ENCODE results near the gene TRPC4AP. TPM values are rescaled to one million over a fixed set of nuclear protein-coding genes. Genes with fewer than 3 reads are reported as not detected.
"Not testable (repeated sequence)": the region's sequence is repeated elsewhere in the genome, so short reads cannot be mapped to it uniquely, and the experiment has no call there.

TRPC4AP gene
- total RNA-seq, 3 donors from 2014 or later = 46.2 to 49.7 (median 47.2) TPM

DNA sequence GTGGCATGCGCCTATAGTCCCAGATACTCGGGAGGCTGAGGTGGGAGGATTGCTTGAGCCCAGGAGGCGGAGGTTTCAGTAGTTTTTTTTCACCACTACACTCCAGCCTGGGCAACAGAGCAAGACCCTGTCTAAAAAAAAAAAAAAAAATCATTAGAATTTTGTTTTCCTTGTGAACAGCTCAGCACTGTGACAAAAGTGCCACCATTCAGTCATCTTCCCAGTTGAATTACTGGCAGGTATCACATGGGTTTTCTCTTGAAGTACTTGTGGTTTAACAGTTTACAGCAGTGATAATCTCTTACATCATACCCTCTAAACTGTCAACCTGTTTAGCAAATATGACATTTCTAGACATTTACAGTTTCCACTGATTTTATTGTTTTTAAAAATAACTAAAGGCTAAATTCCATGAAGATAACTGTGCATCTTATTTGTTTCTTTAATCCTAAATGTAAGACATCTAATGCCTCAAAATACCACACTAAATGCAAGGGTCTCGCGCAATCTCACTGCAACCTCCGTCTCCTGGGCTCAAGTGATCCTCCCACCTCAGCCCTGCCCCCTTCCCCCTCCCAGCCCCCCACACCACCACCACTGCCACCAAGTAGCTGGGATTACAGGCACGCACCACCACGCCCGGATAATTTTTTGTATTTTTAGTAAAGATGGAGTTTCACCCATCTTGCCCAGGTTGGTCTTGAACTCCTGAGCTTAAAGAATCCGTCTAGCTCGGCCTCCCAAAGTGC lies 7.0 kb downstream of the TRPC4AP start:
- H3K4me3 Mint-ChIP-seq = no peak overlapping the region
- no peaks in the 10 kb centered on the region for H3K9me3 Mint-ChIP-seq
- peaks cover 59% of the 10 kb centered on the region for H3K4me1 Mint-ChIP-seq (ENCODE audit: low read depth)
- H3K36me3 Mint-ChIP-seq (ENCODE audit: insufficient read depth) = peaks cover 10% of the 10 kb centered on the region
- DNase-seq = no peak
- ATAC-seq = peak; percentile 86 to 94
- no peaks in the 10 kb centered on the region for H3K27me3 Mint-ChIP-seq (ENCODE audit: low read depth)

DNA sequence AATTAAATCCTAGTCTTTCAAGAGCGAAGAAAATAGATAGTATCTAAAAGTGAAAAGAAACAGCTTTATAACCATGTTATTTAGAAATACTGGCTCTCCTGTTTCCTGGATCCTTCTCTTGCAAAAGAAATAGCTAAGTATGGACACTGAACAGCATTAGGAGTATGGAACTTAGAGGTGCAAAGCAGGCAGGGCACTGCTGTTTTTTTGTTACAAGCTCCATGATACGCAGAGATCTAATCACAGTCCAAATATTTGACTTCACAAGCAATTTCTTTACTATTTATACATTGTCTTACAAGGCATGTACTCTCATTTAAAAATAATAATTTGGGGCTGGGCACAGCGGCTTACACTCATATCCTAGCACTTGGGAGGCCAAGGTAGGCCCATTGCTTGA lies 7.6 kb downstream of the TRPC4AP start:
- no peak overlapping the region for H3K4me3 Mint-ChIP-seq
- no peak for DNase-seq
- no peaks in the 10 kb centered on the region for H3K27me3 Mint-ChIP-seq (ENCODE audit: low read depth)
- H3K36me3 Mint-ChIP-seq (ENCODE audit: insufficient read depth) = peaks cover 10% of the 10 kb centered on the region
- peaks cover 60% of the 10 kb centered on the region for H3K4me1 Mint-ChIP-seq (ENCODE audit: low read depth)
- H3K9me3 Mint-ChIP-seq = no peaks in the 10 kb centered on the region
- no peak for ATAC-seq

DNA sequence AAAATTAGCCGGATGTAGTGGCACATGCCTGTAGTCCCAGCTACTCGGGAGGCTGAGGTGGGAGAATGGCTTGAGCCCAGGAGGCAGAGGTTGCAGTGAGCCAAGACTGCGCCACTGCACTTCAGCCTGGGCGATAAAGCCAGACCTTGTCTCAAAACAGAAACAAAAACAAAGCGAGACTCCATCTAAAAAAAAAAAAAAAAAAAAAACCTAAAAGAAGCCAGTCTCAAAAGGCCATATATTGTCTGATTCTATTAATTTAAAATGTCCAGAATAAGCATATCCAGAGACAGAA lies 12.3 kb downstream of the TRPC4AP start:
- H3K4me3 Mint-ChIP-seq; H3K9me3 Mint-ChIP-seq; ATAC-seq; H3K27me3 Mint-ChIP-seq (ENCODE audit: low read depth); DNase-seq: not testable (repeated sequence)
- peaks cover 43% of the 10 kb centered on the region for H3K4me1 Mint-ChIP-seq (ENCODE audit: low read depth)
- H3K36me3 Mint-ChIP-seq (ENCODE audit: insufficient read depth) = peaks cover 24% of the 10 kb centered on the region

DNA sequence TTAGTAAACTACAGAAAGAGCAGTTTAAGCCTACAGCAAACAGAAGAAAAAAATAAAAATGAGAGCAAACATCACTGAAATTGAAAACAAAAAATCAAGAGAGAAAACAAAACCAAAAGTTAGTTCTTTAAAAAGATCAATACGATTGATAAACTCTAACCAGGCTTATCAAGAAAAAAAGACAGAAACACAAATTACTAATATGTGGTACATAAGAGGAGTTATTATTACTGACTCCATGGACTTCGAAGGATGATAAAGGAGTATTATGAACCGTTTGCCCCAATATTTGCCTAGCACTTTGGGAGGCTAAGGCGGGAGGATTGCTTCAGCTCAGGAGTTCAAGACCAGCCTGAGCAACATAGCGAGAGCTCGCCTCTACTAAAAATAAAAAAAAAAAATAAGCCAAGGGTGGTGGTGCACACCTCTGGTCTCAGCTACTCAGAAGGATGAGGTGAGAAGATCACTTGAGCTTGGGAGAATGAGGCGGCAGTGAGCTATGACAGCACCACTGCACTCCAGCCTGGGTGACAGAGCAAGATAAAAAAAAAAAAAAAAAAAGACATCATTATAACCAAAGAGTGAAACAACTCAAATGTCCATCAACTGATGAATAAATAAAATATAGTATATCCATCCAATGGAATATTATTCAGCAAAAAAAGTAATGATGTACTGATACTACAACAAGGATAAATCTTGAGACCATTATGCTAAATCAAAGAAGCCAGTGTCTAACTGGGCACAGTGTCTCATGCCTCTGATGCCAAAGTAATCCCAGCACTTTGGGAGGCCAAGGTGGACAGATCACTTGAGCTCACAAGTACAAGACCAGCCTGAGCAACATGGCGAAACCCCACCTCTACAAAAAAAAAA lies 12.9 kb downstream of the TRPC4AP start:
- H3K27me3 Mint-ChIP-seq (ENCODE audit: low read depth) = no peaks in the 10 kb centered on the region
- H3K36me3 Mint-ChIP-seq (ENCODE audit: insufficient read depth) = peaks cover 29% of the 10 kb centered on the region
- no peaks in the 10 kb centered on the region for H3K9me3 Mint-ChIP-seq
- ATAC-seq (peak in 1 of 2 donors; percentile 30), DNase-seq (no peak)
- H3K4me3 Mint-ChIP-seq = peak overlapping the region; percentile 38
- peaks cover 38% of the 10 kb centered on the region for H3K4me1 Mint-ChIP-seq (ENCODE audit: low read depth)

DNA sequence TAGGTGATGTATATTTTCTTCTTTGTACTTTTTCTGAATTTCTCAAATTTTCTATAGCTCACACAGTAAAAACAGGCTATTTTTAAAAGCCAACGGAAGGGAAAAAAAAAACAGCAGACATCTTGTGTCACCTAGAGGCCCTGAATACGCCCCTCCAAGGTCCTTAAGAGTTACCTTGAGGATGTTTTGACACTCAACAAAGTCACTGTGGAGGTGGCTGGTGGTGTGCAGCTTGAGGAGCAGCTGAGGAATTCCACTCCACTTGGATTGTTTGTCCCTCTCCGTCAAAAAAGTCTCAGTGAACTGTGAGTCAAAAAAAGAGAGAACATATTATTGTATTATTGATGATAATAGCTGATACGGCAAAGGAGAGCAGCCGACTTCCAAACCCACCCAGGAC lies 14.7 kb downstream of the TRPC4AP start:
- Mint-ChIP-seq H3K36me3 (ENCODE audit: insufficient read depth) (peaks cover 38% of the 10 kb centered on the region), H3K9me3 (no peaks in the 10 kb centered on the region), H3K4me3 (no peak overlapping the region), H3K4me1 (ENCODE audit: low read depth) (peaks cover 34% of the 10 kb centered on the region), H3K27me3 (ENCODE audit: low read depth) (no peaks in the 10 kb centered on the region)
- ATAC-seq = no peak
- no peak for DNase-seq

DNA sequence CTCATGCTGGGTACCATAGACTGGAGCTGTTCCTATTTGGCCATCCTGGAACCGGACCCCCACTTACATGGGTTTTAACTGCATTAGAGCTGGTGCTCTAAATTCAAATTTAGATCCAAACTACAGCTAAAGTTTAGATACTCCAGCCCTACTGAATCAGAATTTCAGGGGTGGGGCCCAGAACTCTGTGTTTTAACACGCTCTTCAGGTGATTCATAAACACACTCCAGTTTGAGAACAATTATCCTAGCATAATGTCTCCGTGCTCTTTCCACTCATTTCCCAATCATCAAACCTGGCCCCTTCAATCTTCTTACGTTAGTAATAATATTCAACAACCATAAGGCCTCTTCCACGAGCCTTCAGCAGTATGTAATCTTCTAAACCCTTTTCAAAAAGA lies 15.3 kb downstream of the TRPC4AP start:
- no peak overlapping the region for H3K4me3 Mint-ChIP-seq
- H3K9me3 Mint-ChIP-seq = no peaks in the 10 kb centered on the region
- H3K36me3 Mint-ChIP-seq (ENCODE audit: insufficient read depth) = peaks cover 42% of the 10 kb centered on the region
- H3K27me3 Mint-ChIP-seq (ENCODE audit: low read depth) = no peaks in the 10 kb centered on the region
- peaks cover 31% of the 10 kb centered on the region for H3K4me1 Mint-ChIP-seq (ENCODE audit: low read depth)
- ATAC-seq (no peak), DNase-seq (no peak)

DNA sequence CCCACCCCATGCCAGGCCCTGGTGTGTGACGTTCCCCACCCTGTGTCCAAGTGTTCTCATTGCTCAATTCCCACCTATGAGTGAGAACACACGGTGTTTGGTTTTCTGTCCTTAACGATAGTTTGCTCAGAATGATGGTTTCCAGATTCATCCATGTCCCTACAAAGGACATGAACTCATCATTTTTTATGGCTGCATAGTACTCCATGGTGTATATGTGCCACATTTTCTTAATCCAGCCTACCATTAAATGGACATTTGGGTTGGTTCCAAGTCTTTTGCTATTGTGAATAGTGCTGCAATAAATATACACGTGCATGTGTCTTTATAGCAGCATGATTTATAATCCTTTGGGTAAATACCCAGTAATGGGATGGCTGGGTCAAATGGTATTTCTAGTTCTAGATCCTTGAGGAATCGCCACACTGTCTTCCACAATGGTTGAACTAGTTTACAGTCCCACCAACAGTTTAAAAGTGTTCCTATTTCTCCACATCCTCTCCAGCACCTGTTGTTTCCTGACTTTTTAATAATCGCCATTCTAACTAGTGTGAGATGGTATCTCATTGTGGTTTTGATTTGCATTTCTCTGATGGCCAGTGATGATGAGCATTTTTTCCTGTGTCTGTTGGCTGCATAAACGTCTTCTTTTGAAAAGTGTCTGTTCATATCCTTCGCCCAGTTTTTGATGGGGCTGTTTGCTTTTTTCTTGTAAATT lies 21.0 kb downstream of the TRPC4AP start:
- H3K27me3 Mint-ChIP-seq (ENCODE audit: low read depth); H3K4me3 Mint-ChIP-seq; DNase-seq; ATAC-seq; H3K9me3 Mint-ChIP-seq: not testable (repeated sequence)
- H3K36me3 Mint-ChIP-seq (ENCODE audit: insufficient read depth) = peaks cover 53% of the 10 kb centered on the region
- peaks cover 26% of the 10 kb centered on the region for H3K4me1 Mint-ChIP-seq (ENCODE audit: low read depth)

DNA sequence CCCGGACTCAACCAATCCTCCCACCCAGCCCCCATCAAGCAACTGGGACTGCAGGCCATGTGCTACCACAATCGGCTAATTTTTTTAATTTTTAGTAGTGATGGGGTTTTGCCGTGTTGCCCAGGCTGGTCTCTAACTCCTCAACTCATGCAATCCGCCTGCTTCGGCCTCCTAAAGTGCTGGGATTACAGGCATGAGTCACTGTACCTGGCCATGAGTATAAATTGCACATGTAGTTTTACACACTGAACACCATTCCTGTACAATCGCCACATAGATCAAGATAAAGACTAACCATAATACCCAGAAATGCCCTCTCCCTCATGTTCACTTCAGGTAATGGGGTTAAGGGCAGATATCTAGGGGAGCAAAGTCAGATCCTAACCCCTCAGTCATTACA lies 26.4 kb downstream of the TRPC4AP start:
- H3K36me3 Mint-ChIP-seq (ENCODE audit: insufficient read depth) = peaks cover 36% of the 10 kb centered on the region

DNA sequence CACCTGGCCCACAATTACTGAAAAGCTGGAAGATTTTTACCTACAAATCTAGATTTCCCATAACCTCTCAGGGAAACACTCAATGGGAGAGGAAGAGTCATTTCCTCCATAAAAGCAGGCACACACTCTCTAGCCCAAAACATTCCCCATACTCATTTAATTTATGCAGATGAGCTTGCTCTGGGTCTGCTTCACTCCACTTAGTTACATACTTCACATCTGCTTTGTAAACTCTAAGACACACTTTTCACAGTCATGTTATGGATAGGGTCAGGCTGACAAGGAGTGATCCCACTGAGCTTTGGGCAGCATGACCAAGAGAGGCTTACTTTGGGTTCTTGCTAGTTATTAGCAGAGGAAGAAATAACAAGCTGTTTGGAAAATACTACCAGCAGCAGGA lies 27.4 kb downstream of the TRPC4AP start:
- H3K4me3 Mint-ChIP-seq = no peak overlapping the region
- no peaks in the 10 kb centered on the region for H3K9me3 Mint-ChIP-seq
- peaks cover 57% of the 10 kb centered on the region for H3K4me1 Mint-ChIP-seq (ENCODE audit: low read depth)
- H3K36me3 Mint-ChIP-seq (ENCODE audit: insufficient read depth) = peaks cover 34% of the 10 kb centered on the region
- no peak for ATAC-seq
- no peaks in the 10 kb centered on the region for H3K27me3 Mint-ChIP-seq (ENCODE audit: low read depth)
- no peak for DNase-seq

More for the DNA sequence above, 26.4 kb downstream of the TRPC4AP start:
- no peak overlapping the region for H3K4me3 Mint-ChIP-seq
- no peak for DNase-seq
- H3K9me3 Mint-ChIP-seq = no peaks in the 10 kb centered on the region
- H3K27me3 Mint-ChIP-seq (ENCODE audit: low read depth) = no peaks in the 10 kb centered on the region
- no peak for ATAC-seq
- peaks cover 62% of the 10 kb centered on the region for H3K4me1 Mint-ChIP-seq (ENCODE audit: low read depth)

DNA sequence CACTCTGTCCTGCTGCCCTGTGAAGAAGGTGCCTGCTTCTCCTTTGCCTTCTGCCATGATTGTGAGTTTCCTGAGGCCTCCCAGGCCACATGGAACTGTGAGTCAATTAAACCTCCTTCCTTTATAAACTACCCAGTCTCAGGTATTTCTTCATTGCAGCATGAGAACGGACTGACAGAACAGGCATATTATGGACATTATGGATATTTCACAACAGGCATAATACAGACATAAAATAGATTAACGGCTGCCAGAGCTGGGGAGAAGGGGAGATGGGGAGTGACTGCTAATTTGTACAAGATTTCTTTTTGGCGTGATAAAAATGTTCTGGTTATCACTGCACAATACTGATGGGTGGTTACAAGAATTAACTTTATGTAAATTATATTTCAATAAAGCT lies 29.4 kb downstream of the TRPC4AP start:
- no peak for ATAC-seq
- no peaks in the 10 kb centered on the region for H3K27me3 Mint-ChIP-seq (ENCODE audit: low read depth)
- no peak for DNase-seq
- H3K4me3 Mint-ChIP-seq = no peak overlapping the region
- peaks cover 58% of the 10 kb centered on the region for H3K4me1 Mint-ChIP-seq (ENCODE audit: low read depth)
- no peaks in the 10 kb centered on the region for H3K9me3 Mint-ChIP-seq
- peaks cover 36% of the 10 kb centered on the region for H3K36me3 Mint-ChIP-seq (ENCODE audit: insufficient read depth)

DNA sequence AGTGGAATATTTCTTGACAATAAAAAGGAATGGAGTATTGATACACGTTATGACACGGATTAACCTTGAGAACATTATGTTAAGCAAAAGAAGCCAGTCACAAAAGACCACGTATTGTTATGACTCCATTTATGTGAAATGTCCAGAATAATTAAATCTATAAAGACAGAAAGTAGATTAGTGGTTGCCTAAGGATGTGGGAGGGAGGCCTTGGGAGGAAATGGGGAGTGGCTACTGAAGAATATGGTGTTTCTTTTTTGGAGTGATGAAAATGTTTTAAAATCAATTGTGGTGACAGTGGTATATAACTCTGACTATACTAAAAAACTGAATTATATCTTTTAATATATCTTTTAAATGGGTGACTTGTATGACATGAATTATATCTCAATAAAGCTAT lies 30.1 kb downstream of the TRPC4AP start:
- Mint-ChIP-seq H3K9me3 (no peaks in the 10 kb centered on the region), H3K36me3 (ENCODE audit: insufficient read depth) (peaks cover 36% of the 10 kb centered on the region), H3K27me3 (ENCODE audit: low read depth) (no peaks in the 10 kb centered on the region), H3K4me3 (no peak overlapping the region), H3K4me1 (ENCODE audit: low read depth) (peaks cover 59% of the 10 kb centered on the region)
- ATAC-seq (no peak), DNase-seq (no peak)

DNA sequence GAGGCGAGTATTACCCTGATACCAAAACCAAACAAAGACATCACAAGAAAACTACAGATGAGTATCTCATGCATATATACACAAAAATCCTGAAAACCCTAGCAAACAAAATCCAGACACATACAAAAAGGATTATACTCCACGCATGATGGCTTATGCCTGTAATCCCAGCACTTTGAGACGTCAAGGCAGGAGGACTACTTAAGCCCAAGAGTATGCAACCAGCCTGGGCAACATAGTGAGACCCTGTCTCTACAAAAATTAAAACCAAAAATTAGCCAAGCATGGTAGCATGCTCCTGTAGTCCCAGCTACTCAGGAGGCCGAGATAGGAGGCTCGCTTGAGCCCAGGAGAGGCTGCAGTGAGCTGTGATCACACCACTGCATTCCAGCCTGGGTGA lies 32.4 kb downstream of the TRPC4AP start:
- Mint-ChIP-seq H3K4me3 (no peak overlapping the region), H3K36me3 (ENCODE audit: insufficient read depth) (peaks cover 33% of the 10 kb centered on the region), H3K27me3 (ENCODE audit: low read depth) (no peaks in the 10 kb centered on the region), H3K4me1 (ENCODE audit: low read depth) (peaks cover 57% of the 10 kb centered on the region), H3K9me3 (no peaks in the 10 kb centered on the region)
- ATAC-seq (no peak), DNase-seq (no peak)

DNA sequence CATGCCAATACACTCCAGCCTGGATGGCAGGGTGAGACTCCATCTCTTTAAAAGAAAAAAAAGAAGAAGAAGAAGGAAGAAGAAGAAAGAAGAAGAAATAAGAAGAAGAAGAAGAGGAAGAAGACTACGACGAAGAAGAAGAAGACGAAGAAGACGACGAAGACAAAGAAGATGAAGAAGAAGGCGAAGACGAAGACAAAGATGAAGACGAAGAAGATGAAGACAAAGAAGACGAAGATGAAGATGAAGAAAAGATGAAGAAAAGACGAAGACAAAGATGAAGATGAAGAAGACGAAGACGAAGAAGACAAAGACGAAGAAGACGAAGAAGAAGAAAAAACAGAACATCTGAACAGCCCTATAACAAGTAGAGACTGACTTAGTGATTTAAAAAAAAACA lies 33.0 kb downstream of the TRPC4AP start:
- H3K9me3 Mint-ChIP-seq = no peaks in the 10 kb centered on the region
- DNase-seq (no peak), ATAC-seq (no peak)
- peaks cover 52% of the 10 kb centered on the region for H3K4me1 Mint-ChIP-seq (ENCODE audit: low read depth)
- no peaks in the 10 kb centered on the region for H3K27me3 Mint-ChIP-seq (ENCODE audit: low read depth)
- peaks cover 36% of the 10 kb centered on the region for H3K36me3 Mint-ChIP-seq (ENCODE audit: insufficient read depth)
- no peak overlapping the region for H3K4me3 Mint-ChIP-seq

DNA sequence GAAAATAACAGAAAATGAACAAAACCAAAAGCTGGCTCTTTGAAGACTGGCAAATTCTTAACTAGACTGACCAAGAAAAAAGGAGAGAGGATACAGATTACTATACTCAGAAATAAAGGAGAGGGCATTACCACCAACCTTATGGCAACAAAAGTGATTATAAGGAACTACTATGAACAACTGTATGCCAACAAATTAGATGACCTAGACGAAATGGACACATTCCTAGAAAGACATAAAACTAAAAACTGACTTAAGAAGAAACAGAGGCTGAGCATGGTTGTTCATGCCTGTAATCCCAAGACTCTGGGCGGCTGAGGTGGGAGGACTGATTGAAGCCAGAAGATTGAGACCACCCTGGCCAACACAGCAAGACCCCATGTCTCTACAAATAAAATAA lies 33.5 kb downstream of the TRPC4AP start:
- H3K27me3 Mint-ChIP-seq (ENCODE audit: low read depth) = no peaks in the 10 kb centered on the region
- no peak for DNase-seq
- H3K4me1 Mint-ChIP-seq (ENCODE audit: low read depth) = peaks cover 48% of the 10 kb centered on the region
- H3K36me3 Mint-ChIP-seq (ENCODE audit: insufficient read depth) = peaks cover 36% of the 10 kb centered on the region
- H3K9me3 Mint-ChIP-seq = no peaks in the 10 kb centered on the region
- H3K4me3 Mint-ChIP-seq = no peak overlapping the region
- ATAC-seq = no peak
